DMS53 treated with DMSO at 0.1 percent for 48 hours (cell line): ENCODE measurements around the gene PLD1.
"Not testable (repeated sequence)": the region's sequence is repeated elsewhere in the genome, so short reads cannot be mapped to it uniquely, and the experiment has no call there.

Experiments used
- DNase-seq: peaks from one replicate; lab custom pipeline; 2025; ENCODE audit not compliant: unreplicated experiment; lab: John Stamatoyannopoulos, UW

PLD1 gene

GRCh38 chr3:171710359-171710758 is 99.9 kb downstream of the PLD1 start:
- no peak for DNase-seq

GRCh38 chr3:171704814-171705213 is 105.5 kb downstream of the PLD1 start:
- no peak for DNase-seq

GRCh38 chr3:171704002-171704401 is 106.3 kb downstream of the PLD1 start:
- peak; percentile 36 for DNase-seq

- no peak for DNase-seq
These were observed 107.1 kb downstream of the PLD1 start for GRCh38 chr3:171703144-171703543.

- no peak for DNase-seq
These were observed 109.6 kb downstream of the PLD1 start for GRCh38 chr3:171700653-171701052.

GRCh38 chr3:171700157-171700556 is 110.1 kb downstream of the PLD1 start:
- DNase-seq, result no peak

GRCh38 chr3:171699601-171700000 is 110.7 kb downstream of the PLD1 start:
- DNase-seq, result no peak

- DNase-seq, result no peak
These were observed 113.5 kb downstream of the PLD1 start for GRCh38 chr3:171696805-171697204.

- no peak for DNase-seq
These were observed 114.9 kb downstream of the PLD1 start for GRCh38 chr3:171695426-171695825.

- no peak for DNase-seq
These were observed 115.4 kb downstream of the PLD1 start for GRCh38 chr3:171694888-171695287.

- DNase-seq, result not testable (repeated sequence)
These were observed 117.7 kb downstream of the PLD1 start for GRCh38 chr3:171692551-171692950.

- DNase-seq, result no peak
These were observed 118.8 kb downstream of the PLD1 start for GRCh38 chr3:171691485-171691884.

- DNase-seq, result no peak
These were observed 120.0 kb downstream of the PLD1 start for GRCh38 chr3:171690281-171690680.

GRCh38 chr3:171688593-171688992 is 121.7 kb downstream of the PLD1 start:
- DNase-seq, result no peak

GRCh38 chr3:171688002-171688401 is 122.3 kb downstream of the PLD1 start:
- no peak for DNase-seq

GRCh38 chr3:171687581-171687980 is 122.7 kb downstream of the PLD1 start:
- DNase-seq, result no peak

- DNase-seq, result no peak
These were observed 123.2 kb downstream of the PLD1 start for GRCh38 chr3:171687064-171687463.

- DNase-seq, result no peak
These were observed 125.0 kb downstream of the PLD1 start for GRCh38 chr3:171685116-171685895.

GRCh38 chr3:171684221-171684620 is 126.1 kb downstream of the PLD1 start:
- no peak for DNase-seq

- no peak for DNase-seq
These were observed 127.5 kb downstream of the PLD1 start for GRCh38 chr3:171682743-171683142.

- no peak for DNase-seq
These were observed 129.4 kb downstream of the PLD1 start for GRCh38 chr3:171680726-171681411.

- peak; percentile 19 for DNase-seq
These were observed 131.3 kb downstream of the PLD1 start for GRCh38 chr3:171678971-171679492.
